ENCODE results near the gene CNTNAP1.
"Not testable (repeated sequence)": the region's sequence is repeated elsewhere in the genome, so short reads cannot be mapped to it uniquely, and the experiment has no call there.

Gene CNTNAP1

GRCh38 chr17:42740699-42741098, 58.4 kb downstream of the CNTNAP1 start:
- FAIRE-seq: no peak

DNA sequence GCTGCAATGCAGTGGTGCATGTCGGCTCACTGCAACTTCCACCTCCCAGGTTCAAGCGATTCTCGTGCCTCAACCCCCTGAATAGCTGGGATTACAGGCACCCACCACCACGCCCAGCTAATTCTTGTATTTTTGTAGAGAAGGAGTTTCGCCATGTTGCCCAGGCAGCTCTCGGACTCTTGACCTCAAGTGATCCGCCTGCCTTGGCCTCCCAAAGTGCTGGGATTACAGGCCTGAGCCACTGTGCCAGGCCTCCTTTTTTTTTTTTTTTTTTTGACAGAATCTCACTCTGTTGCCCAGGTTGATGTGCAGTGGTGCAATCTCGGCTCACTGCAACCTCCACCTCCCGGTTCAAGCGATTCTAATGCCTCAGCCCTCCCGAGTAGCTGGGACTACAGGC, 60.6 kb downstream of the CNTNAP1 start:
- DNase-seq (ENCODE audit: low spot score); FAIRE-seq: not testable (repeated sequence)

More at GRCh38 chr17:42740699-42741098, 58.4 kb downstream of the CNTNAP1 start:
- DNase-seq (ENCODE audit: low spot score): no peak

- DNase-seq (ENCODE audit: low spot score) (no peak), FAIRE-seq (peak; percentile 23)
Observed at GRCh38 chr17:42743595-42744282, 61.4 kb downstream of the CNTNAP1 start.

DNA sequence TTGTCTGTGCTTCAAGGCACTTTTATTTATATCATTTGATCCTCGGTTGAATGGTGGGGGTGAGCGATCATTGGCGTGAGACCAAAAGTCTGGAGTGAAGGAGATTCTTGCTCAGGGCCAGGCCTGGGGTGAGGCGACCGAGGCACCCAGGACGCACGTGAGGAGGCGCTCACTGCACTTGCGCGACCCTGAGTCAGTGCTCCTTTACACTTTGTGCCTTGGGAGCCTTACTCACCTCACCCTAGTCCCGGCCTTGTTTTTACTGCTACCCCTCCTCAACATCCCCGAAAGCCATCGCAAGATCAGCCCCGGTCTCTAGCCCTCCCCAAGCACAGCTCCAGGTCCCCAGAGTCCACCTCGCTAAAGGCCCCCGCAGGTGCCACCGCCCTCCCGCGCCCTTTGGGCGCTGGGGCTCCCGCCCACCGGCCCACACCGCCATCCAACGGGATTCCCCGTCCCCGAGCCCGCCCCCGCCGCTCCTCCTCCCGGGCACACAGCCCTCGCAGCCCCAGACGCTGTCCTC, 62.0 kb downstream of the CNTNAP1 start:
- FAIRE-seq: no peak
- peak; percentile 89 for DNase-seq (ENCODE audit: low spot score)

- DNase-seq (ENCODE audit: low spot score) (peak; percentile 99), FAIRE-seq (peak; percentile 99)
Observed at GRCh38 chr17:42744806-42745617, 62.7 kb downstream of the CNTNAP1 start, which contains the start of gene EZH1. Gene EZH1, minus strand, starts transcription at chr17:42745040. Its CDS starts 16,099 bp downstream, at chr17:42728941.

DNA sequence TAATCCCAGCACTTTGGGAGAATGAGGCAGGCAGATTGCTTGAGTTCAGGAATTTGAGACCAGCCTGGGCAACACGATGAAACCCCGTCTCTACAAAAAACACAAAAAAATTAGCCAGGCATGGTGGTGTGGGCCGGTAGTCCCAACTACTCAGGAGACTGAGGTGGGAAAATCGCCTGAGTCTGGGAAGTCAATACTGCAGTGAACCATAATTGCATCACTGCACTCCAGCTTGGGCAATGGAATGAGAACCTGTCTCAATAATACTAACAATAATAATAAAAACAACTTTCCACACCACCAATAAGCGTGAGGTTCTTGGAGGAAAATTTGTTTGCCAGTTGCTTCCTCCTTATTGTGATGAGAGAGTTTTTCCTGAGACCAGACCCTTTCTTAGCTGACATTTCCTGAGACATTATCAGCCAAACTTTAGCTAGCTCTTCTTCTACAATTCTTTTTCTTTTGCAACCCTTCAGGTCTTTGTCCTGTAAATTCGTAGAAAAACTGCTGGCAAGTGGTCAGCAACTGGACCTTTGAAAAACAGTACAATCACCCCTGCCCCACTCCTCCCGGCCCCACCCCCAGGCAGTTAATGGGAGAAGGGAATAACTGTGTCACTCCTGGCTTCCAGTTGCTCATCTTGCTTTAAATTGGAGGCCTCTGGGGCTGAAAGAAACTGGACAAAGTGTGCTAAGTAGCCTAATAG, 66.0 kb downstream of the CNTNAP1 start:
- FAIRE-seq (no peak), DNase-seq (ENCODE audit: low spot score) (no peak)

- no peak for FAIRE-seq
Observed at GRCh38 chr17:42748908-42749798, 66.8 kb downstream of the CNTNAP1 start.

More at GRCh38 chr17:42748908-42749798, 66.8 kb downstream of the CNTNAP1 start:
- DNase-seq (ENCODE audit: low spot score): no peak
